Activated CD4-positive, alpha-beta T cell treated with anti-CD3 and anti-CD28 coated beads, Interleukin-2, Interleukin-4, amounts not matched to agents 100 ng/mL and 50 ng/mL, durations not matched to agents 16 hours and 8 hours (primary cell): ENCODE data around the gene STK38.
A peak's percentile ranks its signal among the peaks of the same experiment; 100 is the strongest.

Experiments
- DNase-seq: peaks from one replicate; pipeline ENCODE4 v3.0.0-alpha.2; 2020; ENCODE audit warnings: low spot score

STK38 gene

GRCh38 chr6:36563928-36564284 is 16.6 kb upstream of the STK38 start:
- DNase-seq = no peak

- DNase-seq = no peak
Measured at GRCh38 chr6:36563237-36563927, 16.1 kb upstream of the STK38 start.

- DNase-seq = no peak
Measured at GRCh38 chr6:36560822-36561221, 13.5 kb upstream of the STK38 start.

DNA sequence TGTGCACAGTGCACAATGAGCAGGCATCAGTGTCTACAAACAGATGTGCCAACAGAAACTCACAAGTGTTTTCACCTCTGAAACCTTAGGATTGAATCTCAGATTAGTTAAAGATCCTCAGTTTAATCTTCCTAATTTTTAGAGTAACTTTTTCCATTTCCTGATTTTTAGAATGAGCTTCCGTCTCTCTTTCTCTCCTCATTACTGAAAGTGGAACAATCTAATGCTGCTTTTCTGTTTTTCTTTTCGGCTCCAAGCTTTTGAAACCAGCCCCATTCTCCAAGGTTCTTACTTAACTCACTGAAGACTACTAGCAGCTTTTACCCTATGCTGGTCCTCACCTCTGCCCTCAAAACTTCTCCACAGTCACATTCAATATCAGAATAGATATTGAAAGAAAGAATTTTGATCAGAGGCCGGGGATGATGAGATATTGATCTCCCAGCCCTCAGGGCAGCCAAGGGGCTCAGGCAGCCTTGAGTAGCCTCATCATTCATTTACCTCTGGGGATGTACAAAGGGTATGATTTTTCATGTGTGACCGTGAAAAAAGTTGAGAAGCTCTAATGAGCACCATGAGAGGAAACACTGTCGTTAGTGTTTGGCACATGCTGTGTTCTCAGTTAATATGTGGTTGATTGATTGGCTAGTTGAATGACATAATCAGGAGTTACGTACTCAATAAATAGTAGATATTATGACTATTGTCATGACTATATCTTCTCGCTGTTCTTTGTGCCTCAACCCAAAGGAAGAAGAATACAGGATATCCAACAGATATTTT is 11.9 kb upstream of the STK38 start:
- DNase-seq = no peak

DNA sequence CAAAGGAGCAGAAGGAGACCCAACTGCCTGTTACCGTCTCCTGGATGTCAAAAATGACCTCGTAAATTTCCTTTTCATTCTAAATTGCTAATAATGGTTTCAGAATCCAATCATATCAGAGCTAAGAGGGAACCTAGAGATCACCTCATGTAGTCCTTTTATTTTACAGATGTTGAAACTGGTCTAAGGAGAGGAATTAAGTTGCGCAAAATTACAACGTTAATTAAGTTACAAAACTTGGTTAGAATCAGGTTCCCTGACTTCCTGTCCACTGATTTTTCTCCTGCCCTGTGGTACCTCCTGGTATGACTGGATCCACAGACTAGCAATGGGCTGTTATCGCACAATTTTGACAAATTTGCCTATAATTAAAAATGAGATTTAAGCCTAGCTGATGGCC is 9.0 kb upstream of the STK38 start:
- DNase-seq = no peak

GRCh38 chr6:36555750-36556252 is 8.5 kb upstream of the STK38 start:
- no peak for DNase-seq

DNA sequence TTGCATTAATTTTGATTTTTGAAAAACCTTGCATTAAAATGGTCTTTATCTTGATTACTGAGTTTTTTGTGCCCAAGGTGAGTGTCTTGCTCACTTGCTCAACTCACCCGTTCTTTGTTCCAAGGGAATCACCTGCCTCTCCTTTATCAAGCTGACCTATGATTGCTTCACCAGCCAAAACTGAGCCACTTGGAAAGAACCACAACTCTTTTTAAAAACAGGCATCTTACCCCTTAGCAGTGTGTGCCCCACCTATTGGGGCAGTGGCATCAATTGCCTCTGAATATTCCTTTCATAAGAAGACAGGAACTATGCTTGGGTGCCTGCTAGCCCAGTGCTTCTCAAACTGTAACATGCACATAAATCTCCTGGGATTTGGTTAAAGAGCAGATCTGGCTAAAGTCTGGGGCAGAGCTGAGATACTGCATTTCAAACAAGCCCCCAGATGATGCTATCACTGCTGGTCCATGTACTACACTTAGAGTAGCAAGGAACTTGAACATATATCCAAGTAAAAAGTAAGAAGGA is 3.3 kb upstream of the STK38 start:
- no peak for DNase-seq

DNA sequence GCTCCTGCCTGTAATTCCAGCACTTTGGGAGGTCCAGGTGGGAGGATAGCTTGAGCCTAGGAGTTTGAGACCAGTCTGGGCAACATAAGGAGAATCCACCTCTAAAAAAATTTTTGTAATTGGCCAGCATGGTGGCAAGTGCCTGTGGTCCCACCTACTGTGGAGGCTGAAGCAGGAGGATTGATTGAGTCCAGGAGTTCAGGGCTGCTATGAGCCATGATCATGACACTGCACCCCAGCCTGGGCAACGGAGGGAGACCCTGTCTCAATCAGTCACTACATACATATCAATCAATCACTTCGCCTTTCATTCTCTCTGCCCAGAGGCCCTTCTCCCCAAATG is 1.1 kb upstream of the STK38 start:
- DNase-seq = no peak

- no peak for DNase-seq
Measured at GRCh38 chr6:36547646-36548400, 544 bp upstream of the STK38 start.

DNA sequence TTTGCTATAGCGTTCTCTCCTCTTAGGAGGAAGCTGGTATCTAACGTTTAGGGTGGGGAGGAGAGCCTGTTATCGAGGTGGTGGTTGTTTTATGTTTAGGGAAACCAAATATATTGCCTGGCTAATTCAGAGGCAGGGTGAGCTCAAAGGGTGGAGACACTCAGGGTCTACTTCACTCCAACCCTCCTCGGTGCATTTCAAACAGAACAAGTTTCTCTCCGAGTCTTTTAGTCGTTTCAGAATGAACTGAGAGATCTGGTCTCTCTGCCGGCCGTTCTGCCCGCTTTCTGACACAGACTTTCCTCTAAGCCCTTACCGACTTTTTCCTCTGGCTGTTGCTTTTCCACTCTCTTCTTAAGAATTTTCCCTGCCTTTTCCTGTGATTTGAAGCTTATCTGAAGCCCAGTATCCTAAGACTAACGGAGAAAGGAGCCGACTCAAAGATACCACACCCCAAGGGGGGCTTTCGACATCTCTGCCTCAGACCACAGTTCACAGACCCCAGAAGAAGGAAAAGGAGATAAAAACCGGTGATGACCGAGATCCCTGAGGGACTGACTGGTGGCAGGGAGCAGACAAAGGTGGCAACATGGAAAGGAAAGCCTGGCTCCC is 865 bp downstream of the STK38 start:
- peak; percentile 23 for DNase-seq

GRCh38 chr6:36545767-36546307 is 1.4 kb downstream of the STK38 start:
- DNase-seq = no peak

- peak; percentile 33 for DNase-seq
Measured at GRCh38 chr6:36544228-36544627, 3.1 kb downstream of the STK38 start.

DNA sequence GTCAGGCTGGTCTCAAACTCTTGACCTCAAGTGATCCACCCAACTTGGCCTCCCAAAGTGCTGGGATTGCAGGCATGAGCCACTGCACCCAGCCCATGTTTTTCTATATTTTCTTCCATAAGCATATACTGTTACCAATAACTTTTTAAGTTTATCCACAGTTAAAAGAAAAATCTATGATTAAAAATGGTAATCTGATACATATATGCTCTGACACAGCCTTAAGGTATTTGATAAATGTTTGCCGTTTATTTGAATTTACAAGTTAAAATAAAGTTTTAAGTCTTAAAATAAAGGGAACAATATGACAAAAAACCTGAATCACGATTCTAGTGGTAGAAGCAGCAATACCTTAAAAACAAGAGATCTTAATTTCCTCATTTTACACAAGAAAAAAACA is 5.2 kb downstream of the STK38 start:
- no peak for DNase-seq

DNA sequence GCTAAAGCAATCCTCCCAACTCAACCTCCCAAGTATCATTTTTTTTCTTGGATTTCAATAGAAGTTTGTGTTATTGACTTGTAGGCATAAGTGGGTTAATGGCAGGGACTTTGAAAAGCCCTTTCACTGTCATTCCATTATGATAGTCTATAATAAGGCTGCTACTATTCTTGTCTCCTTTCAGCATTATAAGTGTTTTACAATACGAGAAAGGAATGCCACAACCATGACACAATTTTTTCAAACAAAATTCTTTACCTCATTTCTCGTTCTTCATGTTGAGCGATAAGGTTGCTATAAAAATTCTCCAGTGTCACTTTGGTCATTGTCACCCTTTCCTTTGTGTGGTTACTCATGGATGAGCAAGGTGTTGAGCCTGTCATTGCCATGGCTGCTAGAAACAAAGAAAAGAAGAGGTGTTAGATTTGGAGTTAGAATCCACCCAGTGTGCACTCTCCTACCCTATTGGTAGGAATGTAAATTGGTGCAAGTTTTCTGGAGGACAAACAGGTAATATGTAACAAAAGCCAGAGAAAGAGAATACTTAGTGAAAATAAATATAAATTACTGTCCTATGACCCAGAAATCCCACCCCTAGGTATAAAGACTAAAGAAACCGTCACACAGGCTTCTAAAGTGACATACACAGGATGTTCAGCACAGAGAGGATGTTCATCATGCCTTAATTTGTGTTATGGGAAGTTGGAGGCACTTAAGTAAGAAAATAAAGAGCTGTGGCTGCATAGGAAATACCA is 7.3 kb downstream of the STK38 start:
- DNase-seq = no peak

GRCh38 chr6:36536873-36537547 is 10.3 kb downstream of the STK38 start:
- no peak for DNase-seq

- DNase-seq = no peak
Measured at GRCh38 chr6:36533321-36533720, 14.0 kb downstream of the STK38 start.

DNA sequence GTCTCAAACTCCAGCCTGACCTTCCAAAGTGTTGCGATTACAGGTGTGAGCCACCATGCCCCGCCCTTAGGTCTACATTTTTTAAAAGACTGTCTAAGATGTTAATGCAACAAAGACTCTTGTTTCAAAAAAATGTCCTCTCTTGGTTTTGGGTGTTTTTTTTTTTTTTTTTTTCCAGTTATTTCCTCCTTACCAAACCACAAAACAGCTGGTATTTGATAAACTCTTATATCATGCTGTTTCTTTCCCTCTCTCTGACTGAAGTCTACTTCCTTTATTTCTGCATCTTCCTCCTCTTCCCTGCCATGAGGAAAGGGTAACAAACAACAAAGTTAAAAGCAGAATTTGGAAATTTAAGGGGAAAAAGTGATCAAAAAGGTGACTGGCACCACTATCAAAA is 21.2 kb downstream of the STK38 start:
- no peak for DNase-seq

- no peak for DNase-seq
Measured at GRCh38 chr6:36525346-36525745, 21.9 kb downstream of the STK38 start.

DNA sequence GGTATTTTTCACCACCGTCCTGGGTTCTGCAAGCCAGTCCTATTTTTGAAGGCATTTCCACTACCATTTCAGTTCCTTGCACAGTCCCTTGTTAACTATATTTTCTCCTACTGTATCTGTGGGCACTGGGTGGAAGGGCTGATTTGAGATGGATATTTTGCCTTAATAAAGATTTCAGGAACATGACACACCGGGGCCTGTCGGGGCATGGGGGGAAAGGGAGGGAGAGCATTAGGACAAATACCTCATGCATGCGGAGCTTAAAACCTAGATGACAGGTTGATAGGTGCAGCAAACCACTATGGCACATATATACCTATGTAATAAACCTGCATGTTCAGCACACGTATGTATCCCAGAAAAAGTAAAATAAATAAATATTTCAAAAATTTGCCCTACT is 22.4 kb downstream of the STK38 start:
- DNase-seq = no peak

DNA sequence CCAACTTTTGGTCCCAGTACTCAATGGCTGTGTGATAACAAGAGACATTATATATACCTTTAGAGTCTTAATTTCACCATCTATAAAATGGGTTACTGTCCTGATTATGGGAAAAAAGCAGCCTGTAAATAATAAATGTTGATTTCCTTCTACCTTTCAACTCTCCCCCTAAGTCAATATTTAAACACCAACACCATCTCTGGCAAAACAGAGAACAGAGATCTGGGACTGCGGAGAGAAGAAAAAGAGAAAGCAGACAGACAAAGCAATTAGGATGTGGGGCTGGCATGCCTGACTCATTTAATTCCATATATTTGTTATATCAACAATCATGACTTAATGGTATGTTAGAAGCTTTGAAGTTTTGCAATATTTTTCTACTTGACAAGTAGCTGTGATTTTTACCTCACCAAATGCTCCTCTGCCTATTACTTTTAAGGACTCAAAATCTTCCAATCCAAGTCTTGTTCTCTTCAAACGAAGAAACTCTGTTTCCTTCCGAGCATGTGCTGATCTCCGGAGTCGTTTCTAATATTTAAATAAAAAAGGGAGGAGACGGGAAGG is 23.3 kb downstream of the STK38 start:
- DNase-seq = no peak
